Body of pancreas (tissue), 4 donors: ENCODE data around the gene SSC5D. TPM values are rescaled to one million over a fixed set of nuclear protein-coding genes. Genes with fewer than 3 reads are reported as not detected.
"Not testable (repeated sequence)": the region's sequence is repeated elsewhere in the genome, so short reads cannot be mapped to it uniquely, and the experiment has no call there.

Source experiments
- ATAC-seq: fragments of 150-250 bp; one replicate; pipeline ENCODE4 v1.9.1; 2016
- DNase-seq, 4 donors: peaks; one replicate each; pipeline ENCODE4 v3.0.0-alpha.2; 2019
- H3K27ac ChIP-seq, 4 donors: fragments of 200-600 bp; sonication (generic); 1 replicate in 3 of 4; 2 replicates in 1 of 4; pipeline versions ENCODE4 v1.5.1 to v1.6.1; 2016 to 2019; ENCODE audit warnings: mild to moderate bottlenecking in 1 of 4, mixed read lengths in 1 of 4, moderate library complexity in 1 of 4
- H3K27me3 ChIP-seq, 2 donors: fragments of 200-600 bp; sonication (generic); one replicate each; pipeline ENCODE4 v1.6.0; 2016; ENCODE audit warnings: mild to moderate bottlenecking in 1 of 2
- H3K36me3 ChIP-seq, 2 donors: fragments of 200-600 bp; sonication (generic); replicated peaks in 1 of 2; 2 replicates each; pipeline ENCODE4 v1.5.1; 2016; ENCODE audit warnings: low read depth in 2 of 2; ENCODE audit not compliant: insufficient read depth in 1 of 2
- H3K4me1 ChIP-seq: fragments of 200-600 bp; sonication (generic); one replicate; pipeline ENCODE4 v1.6.0; 2016
- H3K4me3 ChIP-seq, 2 donors: fragments of 200-600 bp; sonication (generic); 1 replicate in 1 of 2; 2 replicates in 1 of 2; pipeline ENCODE4 v1.5.1; 2016 to 2019
- H3K9me3 ChIP-seq, 3 donors: fragments of 200-600 bp; sonication (generic); 1 replicate in 2 of 3; 2 replicates in 1 of 3; pipeline ENCODE4 v1.5.1; 2016
- CTCF ChIP-seq, 7 experiments: fragments of 450-650 bp in 4 of 7; fragments of 200-600 bp in 3 of 7; sonication (generic) in 3 of 7; IDR thresholded peaks; one replicate each; pipeline ENCODE4 v1.5.1; 2016 to 2019; ENCODE audit warnings: antibody characterized with exemption in 7 of 7
- POLR2A ChIP-seq, 3 donors: fragments of 450-650 bp; IDR thresholded peaks; one replicate each; pipeline ENCODE4 v1.6.1; 2016; ENCODE audit warnings: antibody characterized with exemption in 3 of 3, mild to moderate bottlenecking in 2 of 3
- WGBS, 2 donors: methylation state at CpG; one replicate each; pipeline ENCODE4 v1.1.5; 2017; 5-methylcytosine and 5-hydroxymethylcytosine counted together
- intact Hi-C: fragments of 100-400 bp; cut with DNase I; formaldehyde crosslinking; loops from one replicate; pipeline ENCODE4 v1.15.1; 2023
- total RNA-seq, 2 donors: library from RNA; depleted of rRNA; stranded (reverse); fragments of >200 nt; gene quantifications; one replicate each; pipeline ENCODE4 v1.1.0, GENCODE V29; 2016

Gene SSC5D
- total RNA-seq, 2 donors from 2014 or later = 2.6 to 3.3 TPM

GRCh38 chr19:55528030-55528803 is 40.0 kb downstream of the SSC5D start:
- Histone ChIP-seq H3K4me1 (peaks cover 10% of the 10 kb centered on the region), H3K36me3 (no peaks in the 10 kb centered on the region), H3K27ac (no peak overlapping the region), H3K9me3 (no peaks in the 10 kb centered on the region), H3K27me3 (no peaks in the 10 kb centered on the region), H3K4me3 (no peak overlapping the region)
- 23 to 32% methylated on average over 15 of the region's 15 CpGs for WGBS, 2 donors
- TF ChIP-seq CTCF (IDR thresholded peaks at IDR 0.05) = no peak
- no peak for TF ChIP-seq POLR2A (IDR thresholded peaks at IDR 0.05)
- ATAC-seq (no peak), DNase-seq (peak in 3 of 4 donors; percentile 31 to 40 (median 39))
- intact Hi-C loops = no loop called here

- H3K4me1 ChIP-seq = peaks cover 10% of the 10 kb centered on the region
- TF ChIP-seq CTCF (IDR thresholded peaks at IDR 0.05) = no peak
- TF ChIP-seq POLR2A (IDR thresholded peaks at IDR 0.05) = no peak
- H3K4me3 ChIP-seq = no peak overlapping the region
- DNase-seq (no peak), ATAC-seq (no peak)
- intact Hi-C loops = no loop called here
- no peak overlapping the region for H3K27ac ChIP-seq
- no peaks in the 10 kb centered on the region for H3K9me3 ChIP-seq
- WGBS, 2 donors = 82 to 84% methylated on average over 18 to 49 of the region's 56 CpGs
- no peaks in the 10 kb centered on the region for H3K36me3 ChIP-seq
- no peaks in the 10 kb centered on the region for H3K27me3 ChIP-seq
Measured at GRCh38 chr19:55529636-55530234, 41.5 kb downstream of the SSC5D start.

- DNase-seq (no peak), ATAC-seq (no peak)
- intact Hi-C loops = no loop called here
- WGBS, 2 donors = 84 to 94% methylated on average over 2 to 21 of the region's 26 CpGs
- H3K27me3 ChIP-seq = no peaks in the 10 kb centered on the region
- H3K36me3 ChIP-seq = no peaks in the 10 kb centered on the region
- TF ChIP-seq CTCF (IDR thresholded peaks at IDR 0.05) (no peak), POLR2A (IDR thresholded peaks at IDR 0.05) (no peak)
- no peak overlapping the region for H3K4me3 ChIP-seq
- H3K9me3 ChIP-seq = no peaks in the 10 kb centered on the region
- no peak overlapping the region for H3K27ac ChIP-seq
- peaks cover 7% of the 10 kb centered on the region for H3K4me1 ChIP-seq
Measured at GRCh38 chr19:55530996-55531395, 42.8 kb downstream of the SSC5D start.

GRCh38 chr19:55534280-55534679 is 46.0 kb downstream of the SSC5D start:
- ATAC-seq, H3K4me3 ChIP-seq, H3K36me3 ChIP-seq, H3K27me3 ChIP-seq, H3K27ac ChIP-seq, intact Hi-C loops, H3K4me1 ChIP-seq, H3K9me3 ChIP-seq, DNase-seq: not testable (repeated sequence)
- 68 to 82% methylated on average over 5 to 7 of the region's 7 CpGs for WGBS, 2 donors

GRCh38 chr19:55535173-55535964 is 47.1 kb downstream of the SSC5D start:
- no peak overlapping the region for H3K4me3 ChIP-seq
- no peaks in the 10 kb centered on the region for H3K27me3 ChIP-seq
- ATAC-seq (no peak), DNase-seq (no peak)
- H3K27ac ChIP-seq = no peak overlapping the region
- TF ChIP-seq CTCF (IDR thresholded peaks at IDR 0.05) (no peak), POLR2A (IDR thresholded peaks at IDR 0.05) (no peak)
- 78 to 79% methylated on average over 11 to 12 of the region's 12 CpGs for WGBS, 2 donors
- H3K36me3 ChIP-seq = no peaks in the 10 kb centered on the region
- intact Hi-C loops = no loop called here
- no peaks in the 10 kb centered on the region for H3K4me1 ChIP-seq
- no peaks in the 10 kb centered on the region for H3K9me3 ChIP-seq
